A549 treated with DMSO at 1 μM for 4 hours (cell line): ENCODE measurements around the gene TRIM36. TPM values are rescaled to one million over a fixed set of nuclear protein-coding genes. Genes with fewer than 3 reads are reported as not detected.

Source experiments
- total RNA-seq: library from RNA; stranded (reverse); fragments of 200-300 nt; extraction: Qiagen RNA extraction; gene quantifications from 5 replicates; pipeline ENCODE4 v1.2.3, GENCODE V29; 2022; ENCODE audit warnings: low read depth

TRIM36 gene
- 1.5 to 2.4 TPM (median 2.0 TPM) in 5 replicates for total RNA-seq

GRCh38 chr5:115169487-115170133 is at the start of gene TRIM36:
Gene TRIM36 (minus strand): TSS chr5:115169908. CDS start chr5:115169634, 274 bp downstream.

Other genes starting within 250 kb of the TRIM36 start
- 19.1 to 24.3 TPM (median 21.9 TPM) in 5 replicates for gene PGGT1B, start 93.0 kb upstream of the TRIM36 start, total RNA-seq
- 7.2 to 8.8 TPM (median 7.5 TPM) in 5 replicates for gene CCDC112, start 126.7 kb upstream of the TRIM36 start, total RNA-seq